ENCODE measurements around the gene FBXW7.

GRCh38 chr4:152356428-152357034 lies 179.4 kb downstream of the FBXW7 start:
- TF ChIP-seq CTCF (IDR thresholded peaks at IDR 0.05) (no peak), EZH2 (IDR thresholded peaks at IDR 0.05; ENCODE audit: borderline replicate concordance, insufficient read depth, low read depth, low read length, poor library complexity, severe bottlenecking) (no peak)
